Nephron progenitor cell (in vitro differentiated cells): ENCODE measurements around the gene SMARCC1.
A peak's percentile ranks its signal among the peaks of the same experiment; 100 is the strongest.

Source experiments
- DNase-seq: peaks from one replicate; pipeline ENCODE4 v3.0.0; 2021
- H3K27ac Mint-ChIP-seq: 2 replicates; pipeline ENCODE4 v1.8.0; 2021; ENCODE audit warnings: mild to moderate bottlenecking, moderate library complexity, mixed read lengths
- H3K27me3 Mint-ChIP-seq: 2 replicates; pipeline ENCODE4 v1.8.0; 2021; ENCODE audit warnings: mild to moderate bottlenecking, low read depth, mixed read lengths; ENCODE audit not compliant: poor library complexity
- H3K36me3 Mint-ChIP-seq: 2 replicates; pipeline ENCODE4 v1.8.0; 2021; ENCODE audit warnings: low read depth, mixed read lengths
- H3K4me1 Mint-ChIP-seq: 2 replicates; pipeline ENCODE4 v1.8.0; 2021; ENCODE audit warnings: mixed read lengths
- H3K4me3 Mint-ChIP-seq: 2 replicates; pipeline ENCODE4 v1.8.0; 2021; ENCODE audit warnings: mild to moderate bottlenecking, moderate library complexity, mixed read lengths
- H3K9me3 Mint-ChIP-seq: 2 replicates; pipeline ENCODE4 v1.8.0; 2021; ENCODE audit warnings: mild to moderate bottlenecking, moderate library complexity, mixed read lengths
- TF ChIP-seq, protein P1 (sequence below): fragments of 200-600 bp; sonication (generic); IDR thresholded peaks from 2 replicates; pipeline ENCODE4 v1.5.0; 2021; ENCODE audit warnings: antibody characterized with exemption

The SMARCC1 gene

DNA sequence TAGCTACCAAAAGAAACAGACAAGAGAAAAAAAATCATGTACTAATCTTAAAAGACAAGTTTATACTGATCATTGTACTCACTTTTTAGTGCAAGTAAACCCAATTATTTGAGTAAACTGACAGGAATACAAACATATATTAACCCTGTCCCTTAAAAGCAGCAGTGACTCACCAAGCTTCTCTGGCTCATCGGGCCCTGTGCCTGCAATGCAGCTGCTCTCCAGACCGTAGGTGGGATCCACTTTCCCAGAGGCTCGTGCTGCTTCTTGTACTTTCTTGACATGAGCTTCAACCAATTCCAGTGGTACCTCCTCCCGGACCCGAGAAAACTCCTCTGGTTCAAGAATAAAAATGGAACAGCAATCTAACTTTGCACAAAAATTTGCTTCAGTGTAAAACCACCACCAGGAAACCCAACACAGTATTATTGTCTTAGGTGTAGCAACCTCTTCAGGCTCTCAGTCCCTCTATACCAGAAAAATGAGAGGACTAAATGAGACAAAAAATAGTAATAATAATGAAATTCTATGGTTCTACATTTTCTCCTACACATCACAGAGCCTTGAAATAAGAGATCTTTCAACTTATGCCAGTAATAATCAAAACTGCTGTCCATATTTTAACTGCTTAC lies 120.5 kb downstream of the SMARCC1 start:
- Mint-ChIP-seq H3K4me3 (no peak overlapping the region), H3K4me1 (no peaks in the 10 kb centered on the region), H3K27ac (no peak overlapping the region), H3K9me3 (peaks cover 43% of the 10 kb centered on the region), H3K36me3 (peaks cover 77% of the 10 kb centered on the region), H3K27me3 (no peaks in the 10 kb centered on the region)
- TF ChIP-seq, protein P1, sequence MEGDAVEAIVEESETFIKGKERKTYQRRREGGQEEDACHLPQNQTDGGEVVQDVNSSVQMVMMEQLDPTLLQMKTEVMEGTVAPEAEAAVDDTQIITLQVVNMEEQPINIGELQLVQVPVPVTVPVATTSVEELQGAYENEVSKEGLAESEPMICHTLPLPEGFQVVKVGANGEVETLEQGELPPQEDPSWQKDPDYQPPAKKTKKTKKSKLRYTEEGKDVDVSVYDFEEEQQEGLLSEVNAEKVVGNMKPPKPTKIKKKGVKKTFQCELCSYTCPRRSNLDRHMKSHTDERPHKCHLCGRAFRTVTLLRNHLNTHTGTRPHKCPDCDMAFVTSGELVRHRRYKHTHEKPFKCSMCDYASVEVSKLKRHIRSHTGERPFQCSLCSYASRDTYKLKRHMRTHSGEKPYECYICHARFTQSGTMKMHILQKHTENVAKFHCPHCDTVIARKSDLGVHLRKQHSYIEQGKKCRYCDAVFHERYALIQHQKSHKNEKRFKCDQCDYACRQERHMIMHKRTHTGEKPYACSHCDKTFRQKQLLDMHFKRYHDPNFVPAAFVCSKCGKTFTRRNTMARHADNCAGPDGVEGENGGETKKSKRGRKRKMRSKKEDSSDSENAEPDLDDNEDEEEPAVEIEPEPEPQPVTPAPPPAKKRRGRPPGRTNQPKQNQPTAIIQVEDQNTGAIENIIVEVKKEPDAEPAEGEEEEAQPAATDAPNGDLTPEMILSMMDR, result no peak
- no peak for DNase-seq

DNA sequence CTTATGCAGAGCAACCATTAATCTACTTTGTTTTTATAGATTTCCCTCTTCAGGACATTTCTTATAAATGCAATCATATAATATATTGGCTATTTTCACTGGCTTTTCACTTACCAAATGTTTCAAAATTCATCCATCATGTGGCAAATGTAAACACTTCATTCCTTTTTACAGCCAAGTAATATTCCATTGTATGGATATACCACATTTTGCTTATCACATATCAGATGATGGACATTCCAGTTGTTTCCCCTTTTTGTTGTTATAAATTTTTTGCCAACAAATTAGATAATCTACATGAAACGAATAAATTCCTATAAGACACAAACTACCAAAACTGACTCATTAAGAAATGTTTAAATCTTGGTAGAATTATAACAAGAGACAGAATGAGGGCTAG lies 123.2 kb downstream of the SMARCC1 start:
- Mint-ChIP-seq H3K4me3 (no peak overlapping the region), H3K36me3 (peaks cover 92% of the 10 kb centered on the region), H3K4me1 (no peaks in the 10 kb centered on the region), H3K9me3 (peaks cover 44% of the 10 kb centered on the region), H3K27me3 (no peaks in the 10 kb centered on the region), H3K27ac (no peak overlapping the region)
- TF ChIP-seq, protein P1, result no peak
- DNase-seq, result no peak

DNA sequence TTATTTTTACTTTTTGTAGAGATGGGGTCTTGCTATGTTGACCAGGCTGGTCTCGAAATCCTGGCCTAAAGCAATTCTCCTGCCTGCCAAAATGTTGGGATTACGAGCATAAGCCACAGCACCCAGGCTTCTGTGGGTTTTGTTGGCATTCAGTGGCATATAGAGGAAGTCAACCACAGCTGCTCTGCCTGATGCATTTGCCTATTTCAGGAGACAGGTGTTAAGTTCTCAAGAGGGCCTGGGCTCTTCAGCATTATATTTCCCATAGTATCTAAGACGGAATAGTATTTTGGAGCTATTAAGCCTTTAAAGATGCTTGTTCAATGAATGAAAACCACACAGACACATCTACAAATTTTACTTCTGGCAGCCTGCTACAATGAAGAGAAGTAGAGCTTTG lies 129.6 kb downstream of the SMARCC1 start:
- TF ChIP-seq, protein P1, result no peak
- Mint-ChIP-seq H3K36me3 (peaks cover 89% of the 10 kb centered on the region), H3K4me1 (no peaks in the 10 kb centered on the region), H3K27ac (no peak overlapping the region), H3K4me3 (no peak overlapping the region), H3K27me3 (no peaks in the 10 kb centered on the region), H3K9me3 (peaks cover 10% of the 10 kb centered on the region)
- no peak for DNase-seq

DNA sequence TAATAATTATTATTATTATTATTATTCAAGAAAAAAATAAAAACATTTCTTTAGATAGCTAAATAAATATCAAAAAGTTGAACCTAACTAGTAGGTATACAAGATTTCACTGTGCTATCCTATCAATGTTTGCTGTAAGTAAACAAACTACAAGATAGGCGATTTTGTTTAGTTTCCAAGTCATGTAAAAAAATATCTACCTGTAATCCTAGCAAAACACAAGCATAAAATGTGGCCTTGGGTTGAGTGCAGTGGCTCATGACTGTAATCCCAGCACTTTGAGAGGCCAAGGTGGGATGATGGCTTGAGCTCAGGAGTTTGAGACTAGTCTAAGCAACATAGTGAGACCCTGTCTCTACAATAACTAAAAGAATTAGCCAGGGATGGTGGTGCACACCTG lies 131.4 kb downstream of the SMARCC1 start:
- no peak overlapping the region for H3K27ac Mint-ChIP-seq
- no peak for DNase-seq
- H3K36me3 Mint-ChIP-seq, result peaks cover 85% of the 10 kb centered on the region
- no peaks in the 10 kb centered on the region for H3K27me3 Mint-ChIP-seq
- no peak overlapping the region for H3K4me3 Mint-ChIP-seq
- H3K9me3 Mint-ChIP-seq, result no peaks in the 10 kb centered on the region
- TF ChIP-seq, protein P1, result no peak
- H3K4me1 Mint-ChIP-seq, result no peaks in the 10 kb centered on the region

DNA sequence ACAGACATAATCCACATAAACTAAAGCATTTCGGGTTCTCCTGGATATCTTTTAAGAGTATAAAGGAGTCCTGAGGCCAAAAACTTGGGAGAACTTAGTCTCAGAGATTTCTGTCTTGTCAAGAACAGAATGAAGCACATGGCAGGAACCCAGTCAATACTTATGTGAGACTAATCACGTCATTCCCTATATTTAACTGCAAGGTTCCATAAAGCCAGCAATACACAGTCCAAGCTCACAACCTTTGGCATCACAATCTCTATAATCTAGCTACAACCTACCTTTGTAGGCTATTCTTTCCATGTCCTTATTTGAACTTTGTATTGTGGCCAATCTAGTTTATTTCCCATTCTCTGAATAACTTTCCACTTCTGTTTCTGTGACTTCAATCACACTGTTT lies 134.1 kb downstream of the SMARCC1 start:
- Mint-ChIP-seq H3K4me1 (no peaks in the 10 kb centered on the region), H3K36me3 (peaks cover 69% of the 10 kb centered on the region), H3K4me3 (no peak overlapping the region), H3K27ac (no peak overlapping the region), H3K9me3 (no peaks in the 10 kb centered on the region), H3K27me3 (no peaks in the 10 kb centered on the region)
- TF ChIP-seq, protein P1, result no peak
- no peak for DNase-seq

DNA sequence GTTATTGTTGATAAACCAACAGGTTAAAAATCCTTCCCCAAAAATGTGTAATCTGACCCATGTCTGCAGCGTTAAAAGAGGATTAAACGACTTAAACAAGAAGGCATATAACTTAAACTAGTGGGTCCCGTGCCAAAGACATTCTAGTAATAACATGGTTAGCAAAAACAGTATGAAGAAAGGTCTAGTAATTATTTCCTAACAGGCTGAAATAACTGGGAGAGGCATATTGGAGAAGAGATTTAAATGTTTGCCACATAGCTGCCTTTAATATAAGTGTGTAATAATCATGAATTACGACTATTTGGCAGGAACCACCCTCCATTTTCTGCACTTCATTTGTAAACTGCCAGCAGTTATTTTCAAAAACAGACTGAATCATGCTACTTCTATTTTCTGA lies 135.3 kb downstream of the SMARCC1 start:
- no peak for DNase-seq
- Mint-ChIP-seq H3K36me3 (peaks cover 69% of the 10 kb centered on the region), H3K27me3 (no peaks in the 10 kb centered on the region), H3K4me3 (no peak overlapping the region), H3K27ac (peak overlapping the region; percentile 36), H3K9me3 (no peaks in the 10 kb centered on the region), H3K4me1 (no peaks in the 10 kb centered on the region)
- TF ChIP-seq, protein P1, result no peak
